HG03460 (cell line): ENCODE results near the gene KIAA0753.

Experiments used
- ATAC-seq: cut with Tn5 transposase; IDR thresholded peaks from one replicate; pipeline ENCODE4 v1.9.1; 2021; ENCODE audit not compliant: unreplicated experiment

Gene KIAA0753

DNA sequence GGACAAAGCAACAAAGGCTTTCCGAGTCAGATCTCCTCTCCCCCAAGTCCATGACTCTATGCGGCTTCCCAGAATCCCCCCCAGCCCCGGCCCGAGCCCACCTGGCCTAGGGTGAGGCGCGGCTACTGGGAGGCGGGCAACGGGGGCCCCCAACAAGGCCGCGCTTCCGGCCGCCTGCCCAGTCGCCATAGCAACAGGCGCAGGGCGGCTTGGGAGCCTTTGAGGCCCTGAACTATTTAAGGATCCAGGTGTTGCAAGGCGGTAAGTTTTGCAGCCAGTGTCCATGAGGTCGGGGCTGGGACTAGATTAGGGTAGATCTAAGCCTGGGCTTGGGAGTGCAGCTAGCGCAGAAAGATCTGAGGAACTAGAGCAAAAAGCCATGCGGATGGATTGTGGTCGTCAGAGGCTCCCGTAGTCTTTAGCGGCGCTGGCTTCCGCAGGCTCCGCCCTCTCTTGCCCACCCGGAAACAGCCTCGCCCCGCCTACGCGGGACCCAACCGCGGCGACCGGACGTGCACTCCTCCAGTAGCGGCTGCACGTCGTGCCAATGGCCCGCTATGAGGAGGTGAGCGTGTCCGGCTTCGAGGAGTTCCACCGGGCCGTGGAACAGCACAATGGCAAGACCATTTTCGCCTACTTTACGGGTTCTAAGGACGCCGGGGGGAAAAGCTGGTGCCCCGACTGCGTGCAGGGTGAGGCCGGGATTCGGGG, at the start of gene KIAA0753, which contains the start of gene TXNDC17:
Gene KIAA0753 (minus strand): TSS at position 176 of the 711 bp plus-strand sequence. CDS start 5,608 bp downstream, outside the sequence.
Gene TXNDC17 (plus strand): TSS at position 525 of the 711 bp plus-strand sequence. CDS start 23 bp downstream, at position 548.
- ATAC-seq = peak; percentile 81

DNA sequence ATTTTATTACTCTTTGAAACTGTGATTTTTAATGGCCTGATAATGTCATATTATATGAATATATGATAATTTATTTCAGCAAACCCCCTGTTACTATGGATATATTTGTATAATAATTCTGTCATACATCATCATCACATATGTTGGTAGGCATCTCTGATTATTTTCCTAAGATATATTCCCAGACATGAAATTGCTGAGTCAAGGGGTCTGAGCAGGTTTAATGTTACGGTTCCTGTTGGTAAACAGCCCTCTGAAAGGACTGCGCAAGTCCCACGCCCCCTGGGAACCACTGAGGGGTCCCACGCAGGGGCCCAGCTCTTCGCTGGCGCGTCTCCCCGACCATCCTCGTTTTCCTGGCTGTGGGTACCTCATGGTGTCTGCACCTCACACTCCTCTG, 48.4 kb upstream of the KIAA0753 start:
- ATAC-seq = no peak

DNA sequence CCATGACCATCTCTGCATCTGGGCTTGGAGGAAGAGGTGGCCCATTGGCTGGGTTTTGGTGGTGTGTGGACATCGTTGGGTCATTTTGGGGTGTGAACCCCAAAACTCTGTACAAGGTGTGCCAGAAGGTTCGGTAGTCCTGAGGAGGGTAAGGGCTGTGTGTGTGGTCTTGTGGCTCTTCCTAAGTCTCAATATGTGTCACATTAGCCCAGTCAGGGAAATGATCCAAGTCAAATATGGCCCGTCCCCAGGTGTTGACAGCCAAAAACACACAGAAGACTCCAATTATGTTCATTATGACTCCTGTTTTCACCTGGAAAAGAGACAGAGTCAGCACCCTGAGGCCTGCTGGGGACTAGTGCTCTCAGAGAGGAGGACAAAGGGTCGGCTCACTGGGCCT, 45.5 kb upstream of the KIAA0753 start:
- no peak for ATAC-seq

GRCh38 chr17:6684881-6685767, 44.6 kb upstream of the KIAA0753 start:
- ATAC-seq = no peak

DNA sequence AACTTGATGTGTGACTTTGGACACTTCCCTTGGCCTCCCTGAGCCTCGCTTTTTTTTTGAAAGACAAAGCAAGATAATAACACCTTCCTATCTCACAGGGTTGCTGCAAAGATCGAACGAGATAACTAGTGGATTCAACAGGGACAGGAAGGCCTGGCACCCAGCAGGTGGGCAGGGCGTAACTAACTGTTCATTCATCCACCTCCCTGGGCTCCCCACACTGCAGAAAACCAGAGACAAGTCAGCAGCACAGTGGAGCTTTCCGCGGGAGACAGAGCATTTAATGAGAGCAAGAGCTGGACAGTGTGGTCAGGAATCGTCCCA, 43.9 kb upstream of the KIAA0753 start:
- ATAC-seq = no peak

DNA sequence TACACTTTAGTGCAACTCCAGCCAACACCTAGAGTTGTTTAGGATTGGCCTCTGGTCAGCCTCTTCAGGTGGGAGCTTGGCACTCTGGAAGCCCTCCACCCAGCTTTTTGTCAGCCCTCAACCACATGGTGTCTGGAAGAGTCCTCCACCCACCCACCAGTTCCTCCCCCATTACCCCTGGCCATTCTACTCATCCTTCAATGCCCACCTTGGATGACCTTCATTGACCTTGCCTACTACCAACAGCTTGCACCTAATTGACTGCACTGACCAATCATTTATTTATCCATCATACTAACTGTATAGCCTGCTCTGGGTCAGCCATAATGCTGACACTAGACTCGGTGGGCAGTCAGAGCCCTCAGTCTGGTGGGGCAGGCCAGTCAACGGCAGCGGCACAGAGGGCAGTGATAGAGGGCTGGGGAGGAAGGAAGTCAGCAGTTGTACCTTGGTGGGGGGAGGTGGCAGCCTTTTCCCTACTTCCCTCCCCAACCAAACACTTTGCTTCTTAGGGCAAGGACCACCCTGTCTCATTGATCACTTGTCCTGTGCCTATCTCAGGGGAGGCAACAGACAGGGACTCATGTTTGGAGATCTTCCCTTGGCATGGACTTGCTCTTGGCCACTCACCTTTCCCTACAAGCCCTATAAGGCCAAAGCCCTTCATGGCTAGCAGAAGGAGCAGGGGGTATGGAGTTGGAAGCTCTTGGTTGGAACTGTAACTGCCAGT, 43.4 kb upstream of the KIAA0753 start:
- ATAC-seq = no peak

DNA sequence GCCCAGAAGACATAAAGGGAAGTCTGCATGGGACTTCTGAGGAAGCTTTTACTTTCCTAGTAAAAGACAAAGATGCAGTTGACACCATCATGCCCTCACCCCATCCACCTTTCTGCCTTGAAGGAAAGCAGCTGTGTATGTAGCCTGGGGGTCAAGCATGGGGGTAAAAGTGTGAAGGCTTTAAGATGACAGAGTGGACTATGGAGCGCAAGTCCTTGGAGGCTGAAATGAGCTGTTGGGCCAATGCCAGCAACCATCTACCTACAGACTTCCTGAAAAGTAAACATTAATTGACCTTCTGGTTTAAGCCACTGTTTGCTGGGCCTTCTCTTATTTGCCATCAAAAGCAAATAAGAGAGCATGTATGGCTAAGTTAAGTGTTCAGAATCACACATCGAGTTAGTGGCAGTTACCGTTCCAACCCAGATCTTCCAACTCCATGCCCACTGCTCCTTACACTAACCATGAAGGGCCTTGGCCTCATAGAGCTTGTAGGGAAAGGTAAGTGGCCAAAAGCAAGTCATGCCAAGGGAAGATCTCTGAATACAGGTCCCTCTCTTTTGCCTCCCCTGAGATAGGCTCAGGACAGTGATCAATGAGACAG, 42.7 kb upstream of the KIAA0753 start:
- no peak for ATAC-seq

DNA sequence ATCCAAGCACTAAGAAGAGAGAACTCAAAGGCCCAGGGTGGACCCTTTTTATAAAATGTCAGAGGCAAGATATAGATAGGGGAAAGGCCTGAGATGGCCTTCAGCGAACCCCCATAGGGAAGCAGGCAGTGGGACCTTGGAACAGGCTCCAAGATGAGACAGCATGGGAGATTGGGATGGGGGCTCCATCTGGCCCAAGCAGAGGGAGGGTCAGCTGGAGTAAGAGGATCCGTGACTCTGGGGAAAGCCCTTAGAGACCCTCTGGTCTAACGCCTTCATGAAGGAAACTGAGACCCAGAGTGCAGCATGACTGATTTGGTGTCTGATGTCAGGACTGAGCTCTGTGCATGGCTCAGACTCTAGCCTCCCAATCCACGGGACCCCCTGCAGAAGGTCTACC, 41.8 kb upstream of the KIAA0753 start:
- no peak for ATAC-seq

GRCh38 chr17:6681671-6682070, 41.2 kb upstream of the KIAA0753 start:
- ATAC-seq = no peak

- ATAC-seq = no peak
Observed at GRCh38 chr17:6681176-6681575, 40.7 kb upstream of the KIAA0753 start.

GRCh38 chr17:6679241-6679640, 38.7 kb upstream of the KIAA0753 start:
- no peak for ATAC-seq

DNA sequence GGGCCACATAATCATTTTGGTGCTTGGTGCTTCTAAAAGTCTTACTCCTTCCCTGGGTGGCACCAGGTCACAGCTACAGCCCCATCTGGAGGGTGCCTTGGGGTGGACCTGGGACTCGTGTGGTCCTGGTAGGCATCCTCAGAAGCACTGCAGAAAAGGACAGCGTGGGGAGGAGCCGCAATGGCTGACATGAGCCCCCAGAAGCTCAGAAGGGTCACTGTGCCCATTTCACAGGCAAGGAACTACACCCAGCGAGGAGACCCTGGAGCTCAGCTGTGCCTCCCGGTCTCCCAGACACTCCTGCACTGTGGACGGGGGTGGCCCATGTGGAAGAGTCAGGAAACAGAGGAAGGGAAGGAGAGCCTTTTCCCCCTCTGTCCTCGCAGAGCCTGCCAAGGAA, 37.4 kb upstream of the KIAA0753 start:
- no peak for ATAC-seq

DNA sequence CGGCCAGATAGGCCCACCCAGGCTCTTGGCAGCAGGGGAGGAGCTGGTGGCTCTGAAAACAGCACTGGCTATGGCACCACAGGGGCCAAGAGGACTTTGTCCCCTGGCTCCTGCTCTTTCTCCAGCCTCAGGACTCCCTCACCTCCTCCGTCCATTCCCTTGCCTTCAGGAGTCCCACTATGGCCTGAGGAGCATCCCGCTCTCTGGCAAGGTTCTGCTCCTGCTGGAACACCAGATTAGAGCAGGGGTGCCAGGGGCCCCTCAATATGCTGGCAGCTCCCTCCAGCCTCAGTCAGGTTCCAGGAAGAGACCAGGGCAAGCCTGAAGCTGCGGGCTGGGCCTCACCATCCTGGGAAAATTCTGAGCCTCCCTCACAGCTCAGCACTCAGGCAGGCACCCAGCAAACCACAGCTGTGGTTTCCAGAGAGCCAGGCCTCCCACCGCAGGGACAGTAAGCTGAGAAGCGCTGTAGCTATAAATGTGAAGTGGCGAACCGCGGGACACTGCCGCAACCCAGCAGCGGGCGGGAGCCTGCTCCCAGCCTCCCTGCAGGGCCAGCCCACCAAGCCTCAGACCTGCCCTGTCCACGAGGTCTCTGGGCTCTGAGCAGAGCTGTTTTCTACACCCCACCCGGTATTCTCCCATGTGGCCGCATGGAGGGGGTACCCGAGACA, 36.8 kb upstream of the KIAA0753 start:
- ATAC-seq = no peak

DNA sequence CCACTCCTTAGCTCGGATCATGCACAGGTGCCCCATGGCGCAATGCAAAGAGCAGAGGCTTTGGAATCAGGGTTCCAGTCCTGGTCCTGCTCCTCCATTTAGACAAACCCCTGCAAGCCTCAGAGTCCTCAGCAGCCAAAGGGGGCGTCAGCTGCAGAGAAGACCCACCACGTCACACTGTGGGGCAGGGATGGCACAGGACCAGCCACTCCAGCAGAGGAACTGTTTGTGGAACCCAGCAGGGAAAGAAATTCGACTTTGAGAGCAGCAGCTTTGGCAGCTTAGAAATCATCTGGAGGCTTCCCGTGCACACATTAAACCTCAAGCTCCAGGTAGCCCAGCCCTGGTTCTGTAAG, 36.3 kb upstream of the KIAA0753 start:
- no peak for ATAC-seq

GRCh38 chr17:6675201-6675825, 34.8 kb upstream of the KIAA0753 start:
- no peak for ATAC-seq

DNA sequence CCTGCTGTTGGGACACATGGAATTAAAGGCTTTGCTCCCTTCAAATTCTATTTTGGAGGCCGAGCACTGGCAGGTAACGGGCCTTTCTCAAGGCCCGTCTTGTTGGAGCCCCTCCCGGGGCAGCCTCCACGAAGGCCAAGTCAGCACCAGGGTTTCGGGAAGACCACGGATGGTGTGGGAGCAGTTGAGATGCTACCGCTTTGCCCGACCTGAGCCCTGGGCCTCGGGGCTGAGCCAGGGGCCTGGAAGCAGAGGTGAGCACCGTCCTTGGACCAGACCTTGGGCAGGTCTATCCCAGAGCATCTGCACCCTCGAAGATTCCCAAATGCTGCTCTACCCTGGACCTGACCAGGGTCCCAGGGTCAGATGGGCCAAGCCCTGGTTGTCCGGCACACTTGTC, 34.1 kb upstream of the KIAA0753 start:
- no peak for ATAC-seq

- no peak for ATAC-seq
Observed at GRCh38 chr17:6671431-6671830, 30.9 kb upstream of the KIAA0753 start.

DNA sequence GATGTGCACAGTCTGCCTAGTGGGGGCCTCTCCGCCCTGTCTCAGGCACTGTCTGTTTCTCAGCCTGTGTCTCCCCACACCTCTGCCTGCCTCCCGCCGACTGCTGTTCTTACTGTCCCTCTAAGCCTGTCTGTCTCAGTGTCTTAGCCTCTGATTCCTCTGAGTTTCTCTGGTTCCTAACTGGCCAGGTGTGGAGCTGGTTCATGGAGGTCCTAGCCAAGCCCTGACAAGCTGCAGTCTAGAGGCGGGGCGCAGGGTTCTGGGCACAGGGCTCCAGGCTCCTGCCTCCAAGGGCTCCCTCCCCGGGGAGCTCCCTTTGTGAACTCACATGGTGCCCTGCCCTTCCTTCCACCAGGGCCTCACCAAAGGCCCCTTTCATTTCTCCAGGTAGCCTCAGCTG, 30.5 kb upstream of the KIAA0753 start:
- no peak for ATAC-seq

GRCh38 chr17:6670571-6670970, 30.1 kb upstream of the KIAA0753 start:
- no peak for ATAC-seq

DNA sequence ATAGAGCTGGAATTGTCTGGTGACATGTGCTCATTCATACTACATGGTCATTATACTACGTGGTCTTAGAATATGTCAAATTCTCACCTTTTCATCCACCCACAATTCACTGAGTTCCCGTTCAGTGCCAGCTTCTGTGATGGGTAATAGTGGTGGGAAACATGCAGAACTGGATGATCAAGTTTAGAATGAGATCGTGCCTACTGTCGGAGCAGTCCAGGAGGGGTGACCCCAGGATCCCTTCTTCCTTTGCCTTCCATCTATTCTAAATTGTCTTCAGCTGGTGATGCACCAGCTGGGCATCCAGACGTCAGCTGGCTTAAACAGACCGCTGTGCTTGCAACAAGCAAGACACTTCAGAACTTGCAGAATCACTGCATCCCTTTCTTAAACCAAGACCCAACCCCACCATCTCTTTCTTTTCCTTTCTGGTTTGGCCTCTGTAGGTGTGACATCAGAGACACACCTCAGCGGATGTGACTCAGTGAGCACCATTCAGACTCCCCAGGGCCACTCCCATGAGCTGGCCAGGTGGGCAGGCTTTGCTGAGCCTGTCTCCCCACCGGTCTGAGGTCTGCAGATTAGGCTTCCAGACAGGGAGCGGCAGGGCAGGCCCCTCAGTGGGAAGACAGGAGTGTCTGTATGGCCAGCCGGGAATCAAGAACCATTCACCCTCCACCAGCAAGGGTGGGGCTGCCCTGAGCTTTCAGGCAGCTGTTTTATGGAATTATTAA, 29.1 kb upstream of the KIAA0753 start:
- ATAC-seq = no peak
